Sciatic nerve (tissue), 2 donors: ENCODE measurements around the gene MGLL. TPM values are rescaled to one million over a fixed set of nuclear protein-coding genes. Genes with fewer than 3 reads are reported as not detected.

Source experiments
- ATAC-seq: fragments of 200-7000 bp; cut with Tn5 transposase; one replicate; pipeline ENCODE4 v1.9.1; 2020; ENCODE audit warnings: mild to moderate bottlenecking, moderate library complexity
- DNase-seq: peaks from one replicate; pipeline ENCODE4 v3.0.0-alpha.2; 2020; ENCODE audit warnings: low spot score
- intact Hi-C: fragments of 100-400 bp; cut with DNase I; formaldehyde crosslinking; loops from one replicate; pipeline ENCODE4 v1.14.2; 2022
- total RNA-seq: library from RNA; stranded (reverse); fragmentation: NEBNext Ultra II Directional; extraction: Animal tissue kit (Norgen Biotek cat#: 25700); gene quantifications from one replicate; pipeline ENCODE4 v1.2.1, GENCODE V29; 2021
- donor health status: DM: no; HTN: no; CAD: no.
- donor health status: DM: no; HTN: no; CAD: no.

Gene MGLL
- total RNA-seq, 1 donor from 2014 or later = 178 TPM

- intact Hi-C loops = no loop called here
- peak; percentile 35 for DNase-seq
- ATAC-seq = no peak
Observed at GRCh38 chr3:127720985-127721935, 101.1 kb downstream of the MGLL start.

GRCh38 chr3:127720161-127720823 lies 102.0 kb downstream of the MGLL start:
- DNase-seq (peak; percentile 49), ATAC-seq (no peak)
- intact Hi-C loops = no loop called here

- intact Hi-C loops = no loop called here
- no peak for ATAC-seq
- peak; percentile 48 for DNase-seq
Observed at GRCh38 chr3:127719369-127719768, 102.9 kb downstream of the MGLL start.

- ATAC-seq (no peak), DNase-seq (peak; percentile 56)
- intact Hi-C loops = no loop called here
Observed at GRCh38 chr3:127718916-127719290, 103.4 kb downstream of the MGLL start.

GRCh38 chr3:127718245-127718915 lies 103.9 kb downstream of the MGLL start:
- DNase-seq = peak; percentile 32
- intact Hi-C loops = no loop called here
- ATAC-seq = no peak

- ATAC-seq (no peak), DNase-seq (peak; percentile 54)
- intact Hi-C loops = no loop called here
Observed at GRCh38 chr3:127717357-127718244, 104.7 kb downstream of the MGLL start.

- DNase-seq (peak; percentile 9), ATAC-seq (no peak)
- intact Hi-C loops = no loop called here
Observed at GRCh38 chr3:127716384-127716783, 105.9 kb downstream of the MGLL start.

GRCh38 chr3:127715532-127715931 lies 106.8 kb downstream of the MGLL start:
- no peak for ATAC-seq
- DNase-seq = peak; percentile 51
- intact Hi-C loops = no loop called here

- DNase-seq = peak; percentile 23
- intact Hi-C loops = no loop called here
- no peak for ATAC-seq
Observed at GRCh38 chr3:127714866-127715265, 107.4 kb downstream of the MGLL start.

GRCh38 chr3:127714125-127714571 lies 108.2 kb downstream of the MGLL start:
- intact Hi-C loops = no loop called here
- ATAC-seq = peak; percentile 3
- DNase-seq = peak; percentile 42

GRCh38 chr3:127712881-127713771 lies 109.2 kb downstream of the MGLL start:
- intact Hi-C loops = no loop called here
- peak; percentile 51 for DNase-seq
- ATAC-seq = no peak

GRCh38 chr3:127712461-127712860 lies 109.9 kb downstream of the MGLL start:
- peak; percentile 38 for DNase-seq
- no peak for ATAC-seq
- intact Hi-C loops = no loop called here

- ATAC-seq = no peak
- peak; percentile 49 for DNase-seq
- intact Hi-C loops = no loop called here
Observed at GRCh38 chr3:127711896-127712295, 110.4 kb downstream of the MGLL start.

- intact Hi-C loops = no loop called here
- no peak for ATAC-seq
- peak; percentile 38 for DNase-seq
Observed at GRCh38 chr3:127711021-127711695, 111.2 kb downstream of the MGLL start.

- no peak for DNase-seq
- no peak for ATAC-seq
- intact Hi-C loops = no loop called here
Observed at GRCh38 chr3:127710155-127710941, 112.0 kb downstream of the MGLL start.

GRCh38 chr3:127709320-127710060 lies 112.8 kb downstream of the MGLL start:
- intact Hi-C loops = no loop called here
- DNase-seq = peak; percentile 5
- ATAC-seq = no peak
